CD8-positive, alpha-beta memory T cell (primary cell): Measurements from ENCODE around the gene CRYGN. TPM values are rescaled to one million over a fixed set of nuclear protein-coding genes. Genes with fewer than 3 reads are reported as not detected.

Source experiments
- CTCF ChIA-PET: fragments of 350-600 bp; sonication (Branson Sonifier 250); formaldehyde crosslinking; loops from one replicate; lab custom pipeline; 2021; ENCODE audit warnings: antibody characterized with exemption; lab: Charles Lee
- POLR2A ChIA-PET: fragments of 350-600 bp; sonication (Branson Sonifier 250); formaldehyde crosslinking; loops from one replicate; lab custom pipeline; 2021; ENCODE audit warnings: antibody characterized with exemption; lab: Charles Lee
- DNase-seq, 5 donors: peaks; one replicate each; pipeline versions ENCODE4 v3.0.0 to v3.0.0-alpha.2; 2020 to 2022; ENCODE audit warnings: mixed read lengths in 1 of 5
- H3K27ac ChIP-seq: one replicate; pipeline ENCODE4 v1.7.0; 2013; ENCODE audit warnings: low read depth, mild to moderate bottlenecking, low read length, moderate library complexity
- H3K27me3 ChIP-seq: 2 replicates; pipeline ENCODE4 v1.7.0; 2013; ENCODE audit warnings: low read length, mild to moderate bottlenecking; ENCODE audit not compliant: insufficient read depth, poor library complexity, severe bottlenecking
- H3K36me3 ChIP-seq: 2 replicates; pipeline ENCODE4 v1.7.0; 2013; ENCODE audit warnings: mild to moderate bottlenecking, low read length, moderate library complexity; ENCODE audit not compliant: insufficient read depth
- H3K4me1 ChIP-seq: 2 replicates; pipeline ENCODE4 v1.7.0; 2013; ENCODE audit warnings: mild to moderate bottlenecking, low read length, moderate library complexity; ENCODE audit not compliant: insufficient read depth
- H3K4me3 ChIP-seq: 2 replicates; pipeline ENCODE4 v1.7.0; 2013; ENCODE audit warnings: mild to moderate bottlenecking, low read length
- H3K9me3 ChIP-seq: 2 replicates; pipeline ENCODE4 v1.7.0; 2013; ENCODE audit warnings: mild to moderate bottlenecking, low read length
- H3K27ac Mint-ChIP-seq, 8 donors: one replicate each; pipeline ENCODE4 v1.8.0; 2020 to 2021; ENCODE audit warnings: mixed read lengths in 8 of 8, mild to moderate bottlenecking in 6 of 8, inconsistent platforms in 3 of 8, moderate library complexity in 3 of 8
- H3K27me3 Mint-ChIP-seq, 2 donors: one replicate each; pipeline ENCODE4 v1.8.0; 2020 to 2021; ENCODE audit warnings: mixed read lengths in 2 of 2, mild to moderate bottlenecking in 1 of 2, moderate library complexity in 1 of 2
- H3K36me3 Mint-ChIP-seq, 3 donors: one replicate each; pipeline ENCODE4 v1.8.0; 2020 to 2021; ENCODE audit warnings: mixed read lengths in 3 of 3, inconsistent platforms in 1 of 3, mild to moderate bottlenecking in 1 of 3
- H3K4me1 Mint-ChIP-seq, 3 donors: one replicate each; pipeline ENCODE4 v1.8.0; 2020 to 2021; ENCODE audit warnings: mixed read lengths in 3 of 3, inconsistent platforms in 1 of 3, mild to moderate bottlenecking in 1 of 3
- H3K4me3 Mint-ChIP-seq, 7 donors: one replicate each; pipeline ENCODE4 v1.8.0; 2020 to 2021; ENCODE audit warnings: mixed read lengths in 7 of 7, mild to moderate bottlenecking in 6 of 7, moderate library complexity in 4 of 7, inconsistent platforms in 2 of 7
- H3K9me3 Mint-ChIP-seq, 5 donors: one replicate each; pipeline ENCODE4 v1.8.0; 2020 to 2022; ENCODE audit warnings: mixed read lengths in 5 of 5, mild to moderate bottlenecking in 3 of 5, moderate library complexity in 2 of 5, inconsistent platforms in 1 of 5
- polyA plus RNA-seq: library from polyadenylated mRNA; unstranded; fragments of 300-500 nt; fragmentation: Illumina TruSeq; gene quantifications from one replicate; pipeline ENCODE4 v1.2.3, GENCODE V29; 2021
- total RNA-seq, 2 experiments: library from RNA; stranded (reverse); gene quantifications; one replicate each; pipeline ENCODE4 v1.2.3, GENCODE V29; 2021

The CRYGN gene
- total and polyA plus RNA-seq, 3 experiments from 2014 or later: 0.41 TPM; not detected in 2

DNA sequence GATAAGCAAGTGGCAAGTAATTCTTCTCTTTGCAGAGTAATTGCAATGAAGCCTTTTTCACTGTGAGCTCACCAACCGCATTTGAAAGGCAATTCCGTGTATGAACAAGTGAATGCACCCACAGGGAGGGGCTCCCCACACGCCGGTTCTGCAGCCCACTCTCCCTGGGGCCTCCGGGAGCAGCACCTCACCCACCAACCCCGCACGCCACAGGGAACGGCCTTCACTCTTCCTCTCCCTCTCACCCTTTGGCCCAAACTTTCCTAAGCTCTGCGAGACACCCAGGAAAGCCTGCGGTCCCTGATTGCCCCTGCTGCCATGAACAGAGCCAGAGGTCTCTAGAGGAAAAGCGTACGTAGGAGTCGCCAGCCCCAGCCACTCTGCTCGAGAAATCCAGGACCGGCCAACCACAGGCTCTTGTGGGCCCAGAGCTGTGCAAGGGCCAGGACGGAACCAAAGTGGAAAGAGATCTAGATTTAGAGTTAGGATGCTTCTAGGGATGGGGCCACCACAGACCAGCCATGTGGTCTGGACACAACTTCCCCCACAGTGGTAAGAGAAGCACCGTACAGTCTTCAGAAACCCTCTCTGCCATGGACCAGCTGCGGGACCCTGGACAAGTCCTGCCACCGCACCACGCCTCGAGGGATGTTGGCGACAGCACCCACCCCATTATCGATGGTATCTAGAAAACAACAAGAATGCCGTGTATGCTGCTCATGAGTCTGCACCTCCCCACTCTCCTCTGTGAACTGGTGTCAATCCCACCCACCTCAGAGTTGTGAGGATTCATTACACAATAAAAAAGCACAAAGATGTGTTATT lies 33.7 kb downstream of the CRYGN start:
- Mint-ChIP-seq H3K4me1 (peaks cover 26 to 35% (median 28%) of the 10 kb centered on the region in 3 donors), H3K36me3 (peaks cover 0 to 7% (median 3%) of the 10 kb centered on the region in 3 donors), H3K4me3 (peak overlapping the region in 1 of 7 donors; percentile 59), H3K27me3 (peaks cover 7 to 12% of the 10 kb centered on the region in 2 donors), H3K27ac (peak overlapping the region; percentile 74 to 99 (median 90)), H3K9me3 (no peaks in the 10 kb centered on the region)
- peak in 1 of 5 donors; percentile 29 for DNase-seq
- Histone ChIP-seq H3K27ac (no peak overlapping the region), H3K27me3 (peaks cover 6% of the 10 kb centered on the region), H3K4me3 (no peak overlapping the region), H3K4me1 (peaks cover 6% of the 10 kb centered on the region), H3K9me3 (no peaks in the 10 kb centered on the region), H3K36me3 (no peaks in the 10 kb centered on the region)
- ChIA-PET POLR2A (no interaction called here), CTCF (interaction anchor here (2.4 kb wide), 1 partner anchor 42 kb away, joined by 9 read pairs; no protein-coding TSS in a partner anchor)

DNA sequence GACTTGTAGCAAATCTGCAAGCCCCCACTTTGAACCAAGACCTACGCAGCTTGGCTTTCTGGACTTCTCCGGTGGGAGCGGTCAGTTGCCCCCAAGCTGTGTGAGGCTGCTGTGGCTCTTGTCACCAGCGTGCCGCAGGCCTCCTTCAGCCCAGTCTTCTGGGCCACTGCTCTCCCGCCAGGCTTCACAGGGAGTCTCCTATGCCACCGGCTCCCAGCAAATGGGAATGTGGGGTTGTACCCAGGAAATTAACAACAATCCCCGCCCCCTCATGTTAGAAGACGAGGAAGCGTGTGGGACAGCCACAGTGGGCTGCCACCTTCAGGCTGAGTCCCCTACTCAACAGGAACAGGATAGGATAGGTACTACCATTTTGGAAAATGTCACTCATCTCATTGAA lies 34.4 kb downstream of the CRYGN start:
- Mint-ChIP-seq H3K27me3 (peaks cover 5 to 6% of the 10 kb centered on the region in 2 donors), H3K9me3 (no peaks in the 10 kb centered on the region), H3K27ac (peak overlapping the region in 6 of 8 donors; percentile 76 to 91 (median 90)), H3K4me1 (peaks cover 20 to 28% (median 21%) of the 10 kb centered on the region in 3 donors), H3K4me3 (no peak overlapping the region), H3K36me3 (peaks cover 0 to 3% (median under 1%) of the 10 kb centered on the region in 3 donors)
- Histone ChIP-seq H3K9me3 (no peaks in the 10 kb centered on the region), H3K27me3 (no peaks in the 10 kb centered on the region), H3K4me1 (peaks cover 6% of the 10 kb centered on the region), H3K4me3 (no peak overlapping the region), H3K27ac (no peak overlapping the region), H3K36me3 (no peaks in the 10 kb centered on the region)
- CTCF ChIA-PET: interaction anchor here (1.2 to 2.4 kb wide), 2 partner anchors 24 to 43 kb away, joined by 3 to 9 read pairs; no protein-coding TSS in a partner anchor
- POLR2A ChIA-PET: no interaction called here
- DNase-seq: peak in 1 of 5 donors; percentile 30

DNA sequence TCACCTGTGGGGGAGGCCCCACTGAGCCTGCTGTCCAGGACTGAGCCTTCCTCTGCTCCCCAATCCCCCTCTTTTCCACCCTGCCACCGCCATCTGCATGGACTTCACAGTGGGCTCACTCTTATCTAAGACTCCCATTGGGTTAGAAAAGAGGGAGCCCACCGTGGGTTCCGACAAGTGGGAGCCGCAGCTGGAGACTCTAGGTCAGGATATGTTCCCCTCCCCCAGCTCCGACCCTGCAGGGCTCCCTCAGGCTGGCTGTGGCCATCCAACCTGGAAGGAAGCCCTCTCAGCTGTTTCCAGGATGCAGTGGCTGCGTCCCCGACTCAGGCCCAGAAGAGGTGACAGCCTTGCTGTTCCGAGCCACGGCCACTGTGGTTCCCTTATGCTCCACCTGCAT lies 34.9 kb downstream of the CRYGN start:
- no peak overlapping the region for H3K4me3 Mint-ChIP-seq
- Histone ChIP-seq H3K27me3 (no peaks in the 10 kb centered on the region), H3K4me3 (no peak overlapping the region), H3K36me3 (no peaks in the 10 kb centered on the region), H3K4me1 (peaks cover 6% of the 10 kb centered on the region), H3K9me3 (no peaks in the 10 kb centered on the region), H3K27ac (peak overlapping the region; percentile 47)
- no peaks in the 10 kb centered on the region for H3K9me3 Mint-ChIP-seq
- ChIA-PET CTCF (interaction anchor here (1.1 to 2.4 kb wide), 3 partner anchors 25 to 44 kb away, joined by 3 to 9 read pairs (median 3); no protein-coding TSS in a partner anchor), POLR2A (no interaction called here)
- H3K4me1 Mint-ChIP-seq: peaks cover 18 to 24% (median 21%) of the 10 kb centered on the region in 3 donors
- peak in 1 of 5 donors; percentile 35 for DNase-seq
- H3K27ac Mint-ChIP-seq: peak overlapping the region in 7 of 8 donors; percentile 32 to 91 (median 78)
- H3K36me3 Mint-ChIP-seq: peaks cover 0 to 3% (median 0%) of the 10 kb centered on the region in 3 donors
- peaks cover 4 to 5% of the 10 kb centered on the region in 2 donors for H3K27me3 Mint-ChIP-seq

DNA sequence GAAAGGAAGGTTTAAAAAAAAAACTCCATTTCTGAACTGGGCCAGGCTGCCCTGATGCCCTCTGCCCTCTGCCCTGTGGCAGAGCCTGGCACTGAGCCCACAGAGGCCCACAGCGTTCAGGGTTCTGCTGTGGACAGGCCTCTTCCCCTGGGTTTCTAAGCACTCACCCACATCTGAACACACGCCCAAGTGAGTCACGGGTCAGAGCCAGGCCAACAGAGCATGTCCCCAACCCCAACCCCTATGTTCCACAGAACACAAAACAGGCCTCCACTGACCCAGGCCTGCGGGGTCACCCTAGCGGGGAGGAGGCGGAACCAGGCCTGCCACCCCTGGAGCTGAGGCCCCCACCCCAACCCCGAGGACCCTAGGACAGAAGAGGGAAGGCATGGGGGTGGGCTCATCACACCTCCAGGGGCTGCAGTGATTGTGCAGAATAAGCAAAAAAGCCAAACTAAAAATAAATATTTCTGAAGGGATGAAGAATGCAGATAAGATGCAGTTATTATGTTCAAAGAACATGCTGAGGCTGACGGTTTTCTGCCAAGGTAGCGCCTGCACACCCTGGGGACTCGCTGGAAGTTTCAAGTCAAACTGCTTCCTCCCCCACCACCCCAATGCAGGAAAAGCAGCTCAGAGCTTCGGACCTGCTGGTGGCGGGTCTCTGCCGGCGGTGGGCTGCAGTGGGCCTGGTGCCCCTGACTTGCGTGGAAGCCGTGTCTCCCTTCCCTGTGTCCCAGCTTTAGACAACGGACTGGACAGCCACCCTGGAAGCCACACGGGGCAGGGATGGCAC lies 35.5 kb downstream of the CRYGN start:
- Mint-ChIP-seq H3K27ac (peak overlapping the region in 7 of 8 donors; percentile 71 to 91 (median 81)), H3K27me3 (peaks cover 4 to 5% of the 10 kb centered on the region in 2 donors), H3K4me1 (peaks cover 18 to 24% (median 21%) of the 10 kb centered on the region in 3 donors), H3K9me3 (no peaks in the 10 kb centered on the region), H3K4me3 (no peak overlapping the region), H3K36me3 (peaks cover 0 to 3% (median 0%) of the 10 kb centered on the region in 3 donors)
- peak in 1 of 5 donors; percentile 47 for DNase-seq
- Histone ChIP-seq H3K27ac (peak overlapping the region; percentile 47), H3K4me3 (no peak overlapping the region), H3K36me3 (no peaks in the 10 kb centered on the region), H3K4me1 (peaks cover 6% of the 10 kb centered on the region), H3K9me3 (no peaks in the 10 kb centered on the region), H3K27me3 (no peaks in the 10 kb centered on the region)
- ChIA-PET CTCF (interaction anchor here (1.1 to 2.4 kb wide), 3 partner anchors 25 to 44 kb away, joined by 3 to 9 read pairs (median 3); no protein-coding TSS in a partner anchor), POLR2A (no interaction called here)

DNA sequence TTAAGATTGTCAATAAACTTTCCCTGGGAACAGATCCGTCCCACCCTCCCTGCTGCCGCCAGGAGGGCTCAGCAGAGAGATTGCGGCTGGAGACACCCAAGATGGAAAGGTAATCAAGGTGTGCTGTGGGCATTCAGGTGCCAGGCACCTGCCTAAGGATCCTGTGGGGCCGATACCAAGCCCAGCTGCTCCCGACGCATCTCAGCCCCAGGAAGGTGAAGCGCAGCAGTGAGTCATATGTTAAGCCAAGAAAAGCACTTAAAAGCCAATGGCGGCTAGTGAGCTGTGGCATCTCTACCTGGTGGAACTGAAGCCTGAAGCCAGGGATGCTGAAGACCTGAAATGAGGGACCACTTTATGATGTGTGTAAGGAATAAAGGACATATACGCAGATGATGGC lies 36.2 kb downstream of the CRYGN start:
- Histone ChIP-seq H3K27ac (peak overlapping the region; percentile 6), H3K36me3 (no peaks in the 10 kb centered on the region), H3K4me1 (peaks cover 5% of the 10 kb centered on the region), H3K4me3 (no peak overlapping the region), H3K27me3 (no peaks in the 10 kb centered on the region), H3K9me3 (no peaks in the 10 kb centered on the region)
- Mint-ChIP-seq H3K36me3 (peaks cover 0 to 1% (median 0%) of the 10 kb centered on the region in 3 donors), H3K27ac (peak overlapping the region; percentile 52 to 90 (median 72)), H3K4me3 (peak overlapping the region in 2 of 7 donors; percentile 11 to 61), H3K27me3 (peaks cover 1% of the 10 kb centered on the region in 2 donors), H3K4me1 (peaks cover 16 to 19% (median 19%) of the 10 kb centered on the region in 3 donors), H3K9me3 (no peaks in the 10 kb centered on the region)
- ChIA-PET CTCF (no interaction called here), POLR2A (no interaction called here)
- peak in 1 of 5 donors; percentile 23 for DNase-seq

DNA sequence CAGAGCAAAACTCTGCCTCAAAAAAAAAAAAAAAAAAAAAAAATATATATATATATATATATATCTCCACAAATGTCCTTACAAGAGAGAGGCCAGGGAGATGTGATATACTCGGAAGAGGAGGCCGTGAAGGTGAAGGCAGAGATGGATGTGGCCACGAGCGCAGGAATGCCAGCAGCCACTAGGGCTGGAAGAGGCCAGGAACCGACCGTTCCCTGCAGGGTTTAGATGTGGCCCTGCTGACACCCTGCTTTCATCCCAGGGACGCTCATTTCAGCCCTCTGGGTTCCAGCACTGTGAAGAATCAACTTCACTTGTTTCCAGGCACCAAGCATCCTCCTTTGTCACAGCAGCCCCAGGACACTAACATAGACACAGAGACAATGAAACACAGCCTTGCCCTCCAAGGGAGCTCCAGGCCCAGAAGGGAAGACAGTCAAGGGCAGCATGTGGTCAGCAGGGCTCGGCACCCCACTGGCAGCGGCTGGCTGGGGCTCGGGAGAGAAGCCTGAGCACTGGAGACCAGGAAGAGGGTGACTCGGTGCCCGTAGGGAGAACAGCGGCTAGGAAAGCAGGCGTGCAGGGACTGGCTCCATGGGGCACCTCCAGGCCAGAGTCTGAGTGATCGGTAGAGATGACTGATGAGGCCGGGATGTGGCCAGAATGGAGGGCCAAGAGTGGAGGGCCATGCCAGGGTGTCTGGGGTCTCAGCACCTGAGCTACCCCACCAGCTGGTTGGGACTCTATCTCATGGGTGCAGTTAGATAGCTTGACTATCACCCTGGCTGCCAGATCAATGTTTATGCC lies 37.7 kb downstream of the CRYGN start:
- peak overlapping the region in 1 of 7 donors; percentile 52 for H3K4me3 Mint-ChIP-seq
- peak in 1 of 5 donors; percentile 22 for DNase-seq
- no peaks in the 10 kb centered on the region for H3K36me3 Mint-ChIP-seq
- H3K4me1 ChIP-seq: no peaks in the 10 kb centered on the region
- no peak overlapping the region for H3K27ac ChIP-seq
- CTCF ChIA-PET: no interaction called here
- no peaks in the 10 kb centered on the region for H3K27me3 Mint-ChIP-seq
- H3K36me3 ChIP-seq: no peaks in the 10 kb centered on the region
- H3K9me3 ChIP-seq: no peaks in the 10 kb centered on the region
- POLR2A ChIA-PET: no interaction called here
- H3K9me3 Mint-ChIP-seq: no peaks in the 10 kb centered on the region
- H3K4me1 Mint-ChIP-seq: peaks cover 21 to 25% (median 25%) of the 10 kb centered on the region in 3 donors
- peak overlapping the region in 6 of 8 donors; percentile 10 to 64 (median 40) for H3K27ac Mint-ChIP-seq
- no peaks in the 10 kb centered on the region for H3K27me3 ChIP-seq
- H3K4me3 ChIP-seq: no peak overlapping the region
